Keratinocyte (primary cell): Measurements from ENCODE around the gene APBB1IP. TPM values are rescaled to one million over a fixed set of nuclear protein-coding genes. Genes with fewer than 3 reads are reported as not detected.
A peak's percentile ranks its signal among the peaks of the same experiment; 100 is the strongest.

Experiments
- DNase-seq: peaks from one replicate; pipeline ENCODE4 v3.0.0-alpha.2; 2011; ENCODE audit warnings: low read depth, missing footprints, low spot score
- FAIRE-seq: peaks from 2 replicates; lab custom pipeline; 2011; peaks lifted over from hg19 to GRCh38; lab: Jason Lieb, UNC
- H2AFZ ChIP-seq: 2 replicates; pipeline ENCODE4 v1.6.0; 2012; ENCODE audit warnings: low read length, control low read depth, inconsistent platforms; ENCODE audit not compliant: control insufficient read depth
- H3K27ac ChIP-seq: 2 replicates; pipeline ENCODE4 v1.5.1; 2011; ENCODE audit warnings: low read length; ENCODE audit not compliant: control insufficient read depth, insufficient read depth
- H3K27me3 ChIP-seq: 3 replicates; pipeline ENCODE4 v1.6.0; 2011; ENCODE audit warnings: low read length; ENCODE audit not compliant: control insufficient read depth, insufficient read depth; ENCODE audit errors: extremely low read depth
- H3K36me3 ChIP-seq, 2 experiments: 2 replicates in 1 of 2; 3 replicates in 1 of 2; pipeline ENCODE4 v1.5.1; 2011; ENCODE audit warnings: low read length in 2 of 2, mild to moderate bottlenecking in 1 of 2; ENCODE audit not compliant: control insufficient read depth in 2 of 2, insufficient read depth in 2 of 2; ENCODE audit errors: extremely low read depth in 1 of 2
- H3K4me1 ChIP-seq: 3 replicates; pipeline ENCODE4 v1.5.1; 2011; ENCODE audit warnings: low read length; ENCODE audit not compliant: control insufficient read depth, insufficient read depth; ENCODE audit errors: extremely low read depth
- H3K4me2 ChIP-seq: 3 replicates; pipeline ENCODE4 v1.6.0; 2011; ENCODE audit warnings: low read depth, low read length; ENCODE audit not compliant: control insufficient read depth, insufficient read depth; ENCODE audit errors: extremely low read depth
- H3K4me3 ChIP-seq, 3 experiments: fragments of 200-600 bp in 1 of 3; sonication (generic) in 1 of 3; 2 replicates in 2 of 3; 3 replicates in 1 of 3; pipeline ENCODE4 v1.5.1; 2011 to 2016; ENCODE audit warnings: low read length in 3 of 3, mild to moderate bottlenecking in 3 of 3, control low read depth in 2 of 3, inconsistent platforms in 1 of 3, low read depth in 1 of 3, mixed read lengths in 1 of 3, mixed run types in 1 of 3, moderate library complexity in 1 of 3; ENCODE audit not compliant: control insufficient read depth in 2 of 3, insufficient read depth in 2 of 3; ENCODE audit errors: extremely low read depth in 1 of 3
- H3K79me2 ChIP-seq: 2 replicates; pipeline ENCODE4 v1.6.0; 2012; ENCODE audit warnings: low read length; ENCODE audit not compliant: control insufficient read depth, insufficient read depth
- H3K9ac ChIP-seq: 3 replicates; pipeline ENCODE4 v1.6.0; 2011; ENCODE audit warnings: low read length; ENCODE audit not compliant: control insufficient read depth, insufficient read depth; ENCODE audit errors: extremely low read depth
- H3K9me1 ChIP-seq: 3 replicates; pipeline ENCODE4 v1.6.0; 2011; ENCODE audit warnings: low read length; ENCODE audit not compliant: control insufficient read depth, insufficient read depth; ENCODE audit errors: extremely low read depth
- H3K9me3 ChIP-seq: 2 replicates; pipeline ENCODE4 v1.5.1; 2012; ENCODE audit warnings: low read depth, low read length; ENCODE audit not compliant: control insufficient read depth
- H4K20me1 ChIP-seq: 3 replicates; pipeline ENCODE4 v1.6.0; 2011; ENCODE audit warnings: low read length; ENCODE audit not compliant: control insufficient read depth, insufficient read depth; ENCODE audit errors: extremely low read depth
- EZH2 ChIP-seq: IDR thresholded peaks from one replicate; pipeline ENCODE4 v1.6.1; 2012; ENCODE audit warnings: inconsistent platforms, mild to moderate bottlenecking, low read length, moderate library complexity
- dilution Hi-C: fragments of 300-500 bp; cut with MboI; formaldehyde crosslinking; loops from one replicate; pipeline ENCODE4 v1.7.0; 2020; ENCODE audit warnings: low sequenced_read_pairs; ENCODE audit not compliant: extremely low pct_ligation_motif_present
- polyA plus RNA-seq, 5 experiments: library from polyadenylated mRNA; depleted of rRNA in 3 of 5; stranded (reverse) in 3 of 5; stranded (forward) in 1 of 5; unstranded in 1 of 5; fragments of >200 nt; gene quantifications; 1 replicate in 1 of 5; 2 replicates in 3 of 5; 3 replicates in 1 of 5; pipeline versions ENCODE4 v1.2.1 to v1.2.3, GENCODE V29; 2011 to 2012; ENCODE audit warnings: missing spikeins in 2 of 5, low read depth in 1 of 5, low replicate concordance in 1 of 5
- TF ChIP-seq, protein P1 (sequence below), 3 experiments: IDR thresholded peaks in 1 of 3; conservative IDR thresholded peaks in 1 of 3; optimal IDR thresholded peaks in 1 of 3; 2 replicates in 2 of 3; 3 replicates in 1 of 3; pipeline versions ENCODE3 to v1.5.1; 2011; ENCODE audit warnings: low read length in 3 of 3, mild to moderate bottlenecking in 3 of 3, moderate library complexity in 2 of 3, control low read depth in 1 of 3, inconsistent platforms in 1 of 3; ENCODE audit not compliant: insufficient read depth in 2 of 3; ENCODE audit errors: extremely low read depth in 1 of 3

Gene APBB1IP
- polyA plus RNA-seq, 1 donor (not counting 4 experiments of a cell fraction or from before 2014, with no cell fraction given): not detected

GRCh38 chr10:26567351-26567721 is 129.2 kb downstream of the APBB1IP start:
- no peaks in the 10 kb centered on the region for H3K9me3 ChIP-seq
- H3K79me2 ChIP-seq: no peaks in the 10 kb centered on the region
- DNase-seq: no peak
- TF ChIP-seq EZH2: peak; percentile 83
- TF ChIP-seq, protein P1, sequence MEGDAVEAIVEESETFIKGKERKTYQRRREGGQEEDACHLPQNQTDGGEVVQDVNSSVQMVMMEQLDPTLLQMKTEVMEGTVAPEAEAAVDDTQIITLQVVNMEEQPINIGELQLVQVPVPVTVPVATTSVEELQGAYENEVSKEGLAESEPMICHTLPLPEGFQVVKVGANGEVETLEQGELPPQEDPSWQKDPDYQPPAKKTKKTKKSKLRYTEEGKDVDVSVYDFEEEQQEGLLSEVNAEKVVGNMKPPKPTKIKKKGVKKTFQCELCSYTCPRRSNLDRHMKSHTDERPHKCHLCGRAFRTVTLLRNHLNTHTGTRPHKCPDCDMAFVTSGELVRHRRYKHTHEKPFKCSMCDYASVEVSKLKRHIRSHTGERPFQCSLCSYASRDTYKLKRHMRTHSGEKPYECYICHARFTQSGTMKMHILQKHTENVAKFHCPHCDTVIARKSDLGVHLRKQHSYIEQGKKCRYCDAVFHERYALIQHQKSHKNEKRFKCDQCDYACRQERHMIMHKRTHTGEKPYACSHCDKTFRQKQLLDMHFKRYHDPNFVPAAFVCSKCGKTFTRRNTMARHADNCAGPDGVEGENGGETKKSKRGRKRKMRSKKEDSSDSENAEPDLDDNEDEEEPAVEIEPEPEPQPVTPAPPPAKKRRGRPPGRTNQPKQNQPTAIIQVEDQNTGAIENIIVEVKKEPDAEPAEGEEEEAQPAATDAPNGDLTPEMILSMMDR (optimal IDR thresholded peaks at IDR 0.05 in 1 of 3, IDR thresholded peaks at IDR 0.05 in 1 of 3, conservative IDR thresholded peaks at IDR 0.05 in 1 of 3; ENCODE audit: extremely low read depth in 1 of 3, insufficient read depth in 2 of 3, low read length in 3 of 3): no peak
- dilution Hi-C loops: no loop called here
- H3K9me1 ChIP-seq: no peaks in the 10 kb centered on the region
- H2AFZ ChIP-seq: peak overlapping the region; percentile 10
- no peak overlapping the region for H3K9ac ChIP-seq
- no peak overlapping the region for H3K27ac ChIP-seq
- H3K36me3 ChIP-seq: no peaks in the 10 kb centered on the region
- no peak overlapping the region for H3K4me3 ChIP-seq
- peaks cover 18% of the 10 kb centered on the region for H3K27me3 ChIP-seq
- H3K4me2 ChIP-seq: peak overlapping the region; percentile 43
- H3K4me1 ChIP-seq: no peaks in the 10 kb centered on the region
- H4K20me1 ChIP-seq: no peaks in the 10 kb centered on the region
- no peak for FAIRE-seq

GRCh38 chr10:26571655-26572054 is 133.5 kb downstream of the APBB1IP start:
- Histone ChIP-seq H3K4me2 (no peak overlapping the region), H3K9me1 (no peaks in the 10 kb centered on the region), H2AFZ (no peak overlapping the region), H4K20me1 (no peaks in the 10 kb centered on the region), H3K9ac (no peak overlapping the region), H3K79me2 (no peaks in the 10 kb centered on the region), H3K4me3 (no peak overlapping the region), H3K4me1 (no peaks in the 10 kb centered on the region), H3K36me3 (no peaks in the 10 kb centered on the region), H3K27ac (no peak overlapping the region), H3K9me3 (no peaks in the 10 kb centered on the region), H3K27me3 (peaks cover 12% of the 10 kb centered on the region)
- TF ChIP-seq, protein P1 (optimal IDR thresholded peaks at IDR 0.05 in 1 of 3, IDR thresholded peaks at IDR 0.05 in 1 of 3, conservative IDR thresholded peaks at IDR 0.05 in 1 of 3; ENCODE audit: extremely low read depth in 1 of 3, insufficient read depth in 2 of 3, low read length in 3 of 3): no peak
- TF ChIP-seq EZH2: no peak
- DNase-seq: no peak
- no peak for FAIRE-seq
- dilution Hi-C loops: no loop called here
